ENCODE results near the gene RUVBL1. TPM values are rescaled to one million over a fixed set of nuclear protein-coding genes. Genes with fewer than 3 reads are reported as not detected.

Gene RUVBL1
- total RNA-seq, 1 donor from 2014 or later = 33.1 TPM

DNA sequence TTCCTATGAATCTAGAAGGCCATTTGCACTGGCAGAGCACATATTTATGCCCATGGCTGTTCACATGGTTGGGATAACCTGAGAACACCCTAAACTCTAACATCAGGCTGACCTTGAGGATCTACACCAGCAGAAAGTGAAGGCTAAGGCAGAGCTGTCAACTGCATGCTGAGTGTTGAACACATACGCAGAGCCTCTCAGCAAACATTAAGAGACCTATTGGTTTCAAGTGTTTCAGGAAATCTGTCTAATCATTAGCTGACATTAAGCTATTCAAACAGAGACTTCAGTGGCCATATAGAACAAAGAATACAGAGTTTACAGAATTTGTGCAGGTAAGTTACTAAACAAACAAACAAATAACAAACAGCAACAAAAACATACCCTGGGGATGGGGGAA, 87.5 kb downstream of the RUVBL1 start:
- no peak overlapping the region for H3K4me3 Mint-ChIP-seq (ENCODE audit: unreplicated experiment)
- no peaks in the 10 kb centered on the region for H3K36me3 Mint-ChIP-seq (ENCODE audit: unreplicated experiment)
- no peak overlapping the region for H3K27ac Mint-ChIP-seq (ENCODE audit: unreplicated experiment)
- H3K4me1 Mint-ChIP-seq (ENCODE audit: low read depth, unreplicated experiment) = no peaks in the 10 kb centered on the region
- DNase-seq = no peak
- H3K9me3 Mint-ChIP-seq (ENCODE audit: unreplicated experiment) = peaks cover 2% of the 10 kb centered on the region
- no peaks in the 10 kb centered on the region for H3K27me3 Mint-ChIP-seq (ENCODE audit: unreplicated experiment)
- TF ChIP-seq CTCF (IDR thresholded peaks at IDR 0.05; ENCODE audit: partially characterized antibody, unreplicated experiment) = no peak

DNA sequence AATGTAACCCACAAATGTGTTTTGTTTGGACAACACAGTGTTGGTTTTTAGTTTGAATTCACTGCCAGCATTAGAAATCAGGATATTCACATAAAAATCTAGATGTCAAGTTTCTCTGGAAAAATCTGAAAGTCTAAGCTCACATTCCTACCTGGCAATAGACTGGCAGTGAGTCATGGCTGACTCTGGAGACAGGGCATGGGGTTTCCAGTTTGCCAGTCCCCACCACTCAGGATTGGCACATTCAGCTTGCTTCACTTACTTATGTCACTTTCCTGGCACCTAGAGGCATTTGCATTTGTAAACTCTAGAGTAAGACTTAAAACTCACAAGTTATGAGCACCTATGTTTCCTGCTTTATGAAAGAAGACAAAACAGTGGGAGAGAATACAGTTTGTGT, 90.5 kb downstream of the RUVBL1 start:
- H3K9me3 Mint-ChIP-seq (ENCODE audit: unreplicated experiment) = peaks cover 2% of the 10 kb centered on the region
- DNase-seq = no peak
- no peak overlapping the region for H3K4me3 Mint-ChIP-seq (ENCODE audit: unreplicated experiment)
- no peaks in the 10 kb centered on the region for H3K27me3 Mint-ChIP-seq (ENCODE audit: unreplicated experiment)
- no peak for TF ChIP-seq CTCF (IDR thresholded peaks at IDR 0.05; ENCODE audit: partially characterized antibody, unreplicated experiment)
- no peaks in the 10 kb centered on the region for H3K36me3 Mint-ChIP-seq (ENCODE audit: unreplicated experiment)
- no peak overlapping the region for H3K27ac Mint-ChIP-seq (ENCODE audit: unreplicated experiment)
- no peaks in the 10 kb centered on the region for H3K4me1 Mint-ChIP-seq (ENCODE audit: low read depth, unreplicated experiment)

Other genes with a start within 250 kb of the RUVBL1 start
- gene KBTBD12, start 208.6 kb downstream of the RUVBL1 start, total RNA-seq (ENCODE audit: unreplicated experiment) = not detected
- 201 TPM for gene SEC61A1, start 71.4 kb downstream of the RUVBL1 start, total RNA-seq (ENCODE audit: unreplicated experiment)
- gene EEFSEC, start 29.7 kb upstream of the RUVBL1 start, total RNA-seq (ENCODE audit: unreplicated experiment) = 8.3 TPM